Muscle of leg (tissue), 11 donors: ENCODE measurements around the gene GPD2. TPM values are rescaled to one million over a fixed set of nuclear protein-coding genes. Genes with fewer than 3 reads are reported as not detected.
A peak's percentile ranks its signal among the peaks of the same experiment; 100 is the strongest.

ENCODE experiments used
- DNase-seq: peaks from one replicate; pipeline ENCODE4 v3.0.0; 2013
- H3K27ac ChIP-seq: one replicate; pipeline ENCODE4 v1.5.1; 2013; ENCODE audit warnings: mild to moderate bottlenecking, low read length, control low read depth
- H3K27me3 ChIP-seq: one replicate; pipeline ENCODE4 v1.6.1; 2013; ENCODE audit warnings: low read length; ENCODE audit not compliant: control insufficient read depth, insufficient read depth
- H3K36me3 ChIP-seq: one replicate; pipeline ENCODE4 v1.6.1; 2013; ENCODE audit warnings: low read length; ENCODE audit not compliant: control insufficient read depth, insufficient read depth
- H3K4me1 ChIP-seq: one replicate; pipeline ENCODE4 v1.6.1; 2013; ENCODE audit warnings: low read length; ENCODE audit not compliant: control insufficient read depth, insufficient read depth
- H3K4me3 ChIP-seq: one replicate; pipeline ENCODE4 v1.5.1; 2013; ENCODE audit warnings: low read length, control low read depth
- H3K9me3 ChIP-seq: replicated peaks from 2 replicates; pipeline ENCODE4 v1.6.1; 2013; ENCODE audit warnings: low read depth, low read length; ENCODE audit not compliant: control insufficient read depth
- WGBS: methylation state at CpG from one replicate; pipeline ENCODE4 v1.1.5; 2013; ENCODE audit warnings: missing lambda C conversion rate; ENCODE audit not compliant: insufficient coverage; 5-methylcytosine and 5-hydroxymethylcytosine counted together
- polyA plus RNA-seq, 8 donors: library from polyadenylated mRNA; unstranded; fragments of 120-200 nt; gene quantifications; one replicate each; pipeline versions ENCODE4 v1.2.1 to v1.2.3, GENCODE V29; 2013; ENCODE audit warnings: inconsistent platforms in 1 of 8, low replicate concordance in 1 of 8; ENCODE audit not compliant: insufficient read length in 8 of 8, insufficient read depth in 1 of 8
- total RNA-seq: library from RNA; stranded (reverse); fragments of 120-200 nt; gene quantifications from one replicate; pipeline ENCODE4 v1.2.4, GENCODE V29; 2013

GPD2 gene
- total and polyA plus RNA-seq, 9 donors: 8.0 to 20.7 (median 11.2) TPM

DNA sequence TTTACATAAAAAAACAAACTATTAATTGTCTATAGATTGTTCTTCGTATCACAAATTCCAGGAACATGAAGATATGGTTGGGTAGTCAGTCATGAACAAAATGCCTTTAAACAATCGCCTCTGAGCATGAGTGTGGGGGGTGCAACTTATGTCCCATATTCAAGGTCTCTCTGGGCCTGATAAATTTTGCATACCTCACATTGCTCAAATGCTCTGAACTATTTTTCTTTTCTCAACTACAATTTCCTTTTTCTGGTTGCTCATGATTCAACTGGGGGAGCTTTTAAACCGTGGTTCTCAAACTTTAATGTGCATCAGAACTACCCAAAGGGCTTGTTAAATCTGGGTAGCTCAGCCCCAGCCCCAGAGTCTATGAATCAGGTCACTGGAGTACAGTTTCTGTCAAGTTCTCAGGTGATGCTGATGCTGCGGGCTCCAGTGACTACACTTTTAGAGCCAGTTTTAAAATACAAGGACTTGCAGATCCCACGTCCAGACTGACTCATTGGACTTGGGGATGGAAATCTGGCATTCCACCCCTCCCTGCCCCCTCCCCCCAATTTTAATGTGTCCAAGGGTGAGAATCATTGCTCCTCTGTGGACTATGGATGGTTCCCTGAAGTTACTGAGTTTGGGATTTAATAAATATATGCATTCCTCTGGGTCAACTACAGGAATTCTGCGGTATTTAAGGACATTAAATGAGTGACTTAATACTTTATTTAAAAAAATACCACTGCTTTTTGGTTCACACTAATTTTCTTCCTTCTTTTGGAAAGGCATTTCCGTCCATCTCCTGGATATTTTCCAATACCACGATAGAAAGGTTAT lies 1.5 kb upstream of the GPD2 start:
- WGBS: 66% methylated on average over 3 of the region's 8 CpGs
- no peaks in the 10 kb centered on the region for H3K9me3 ChIP-seq
- peak overlapping the region; percentile 97 for H3K27ac ChIP-seq
- H3K36me3 ChIP-seq: no peaks in the 10 kb centered on the region
- peak overlapping the region; percentile 82 for H3K4me3 ChIP-seq
- peaks cover 14% of the 10 kb centered on the region for H3K4me1 ChIP-seq
- no peaks in the 10 kb centered on the region for H3K27me3 ChIP-seq
- DNase-seq: no peak

DNA sequence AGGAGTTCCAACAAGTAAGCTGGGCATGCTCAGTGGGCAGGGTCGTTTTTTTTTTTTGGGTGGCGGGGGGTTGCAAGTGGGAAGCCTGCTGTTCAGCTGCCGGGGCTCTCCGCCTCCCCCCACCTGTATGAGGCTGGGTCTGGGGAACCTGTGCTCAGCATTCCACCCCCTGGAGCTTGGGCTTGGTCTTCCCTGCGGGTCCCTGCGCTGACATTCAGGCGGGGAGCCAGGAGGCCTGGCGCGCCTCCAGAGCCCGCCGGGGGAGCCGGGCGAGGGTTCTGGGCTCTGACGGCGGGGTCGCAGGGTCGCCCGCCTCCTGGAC lies 822 bp upstream of the GPD2 start:
- H3K4me3 ChIP-seq: peak overlapping the region; percentile 82
- H3K9me3 ChIP-seq: no peaks in the 10 kb centered on the region
- H3K27me3 ChIP-seq: no peaks in the 10 kb centered on the region
- 0% methylated on average over 14 of the region's 18 CpGs for WGBS
- H3K4me1 ChIP-seq: peaks cover 14% of the 10 kb centered on the region
- peak overlapping the region; percentile 97 for H3K27ac ChIP-seq
- no peaks in the 10 kb centered on the region for H3K36me3 ChIP-seq
- no peak for DNase-seq

DNA sequence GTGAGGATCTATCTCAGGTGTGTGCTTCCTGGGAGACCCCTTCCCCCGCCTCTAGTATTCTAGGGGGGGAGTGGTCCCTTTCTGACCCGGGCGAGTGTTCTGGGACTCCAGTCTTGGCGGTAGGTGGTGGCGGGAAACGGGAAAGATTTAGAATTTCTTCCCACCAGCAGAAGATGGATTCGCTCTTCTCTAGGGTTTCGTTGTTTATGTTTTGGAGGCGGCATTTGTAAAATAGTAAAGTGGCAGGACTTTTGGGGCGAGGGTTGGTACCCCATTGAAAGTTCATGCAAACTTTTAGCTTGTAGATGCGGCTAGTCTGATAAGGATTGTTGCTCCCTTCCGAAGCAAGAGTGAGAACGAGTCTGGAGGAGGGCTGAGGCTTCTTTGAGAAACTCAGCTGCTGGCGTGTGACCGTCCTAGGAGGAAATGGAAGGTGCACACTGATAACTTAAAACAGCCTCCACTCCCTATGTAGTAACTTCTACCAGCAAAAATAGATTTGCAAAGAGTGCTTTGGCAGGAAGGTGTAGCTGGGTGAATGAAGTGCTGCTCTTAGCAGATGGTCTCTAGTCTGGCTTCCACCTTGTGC lies 412 bp downstream of the GPD2 start:
- peak; percentile 43 for DNase-seq
- peaks cover 14% of the 10 kb centered on the region for H3K4me1 ChIP-seq
- peak overlapping the region; percentile 97 for H3K27ac ChIP-seq
- H3K9me3 ChIP-seq: no peaks in the 10 kb centered on the region
- H3K36me3 ChIP-seq: peaks cover 3% of the 10 kb centered on the region
- H3K27me3 ChIP-seq: no peaks in the 10 kb centered on the region
- 0% methylated on average over 4 of the region's 15 CpGs for WGBS
- peak overlapping the region; percentile 82 for H3K4me3 ChIP-seq

DNA sequence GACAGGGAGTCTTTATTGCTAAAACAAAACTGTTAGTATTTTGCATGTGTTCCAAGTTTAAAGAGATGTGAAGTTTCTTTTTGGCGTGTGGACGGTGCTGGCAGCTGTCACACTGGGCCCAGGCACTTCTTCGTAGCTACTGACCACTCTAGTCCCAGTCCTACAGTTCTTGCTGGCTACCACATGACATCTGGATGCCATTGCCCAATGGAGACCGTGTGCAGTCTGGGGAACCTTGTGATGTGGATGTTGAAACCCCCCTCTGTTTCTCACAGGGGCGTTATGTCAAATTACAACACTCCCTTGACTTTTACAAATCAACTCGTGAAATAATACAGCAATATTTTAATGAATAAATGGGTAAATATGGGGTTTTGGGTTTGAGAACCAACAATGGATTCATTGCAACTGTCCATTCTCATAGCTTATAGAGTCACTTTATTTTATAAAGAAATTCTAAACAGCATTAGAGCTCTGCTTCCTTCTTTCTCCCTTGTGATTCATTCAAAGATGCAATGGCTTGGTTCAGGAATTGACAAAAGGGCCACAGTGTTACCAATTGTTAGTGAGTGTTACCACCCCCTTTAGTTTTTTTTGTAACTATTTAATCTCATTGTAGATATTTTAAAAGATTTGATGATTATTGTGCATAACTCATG lies 1.2 kb downstream of the GPD2 start:
- WGBS: 14% methylated on average over 2 of the region's 6 CpGs
- no peak overlapping the region for H3K4me3 ChIP-seq
- peaks cover 14% of the 10 kb centered on the region for H3K4me1 ChIP-seq
- no peaks in the 10 kb centered on the region for H3K27me3 ChIP-seq
- H3K9me3 ChIP-seq: no peaks in the 10 kb centered on the region
- DNase-seq: peak; percentile 27
- H3K36me3 ChIP-seq: peaks cover 3% of the 10 kb centered on the region
- H3K27ac ChIP-seq: peak overlapping the region; percentile 97

DNA sequence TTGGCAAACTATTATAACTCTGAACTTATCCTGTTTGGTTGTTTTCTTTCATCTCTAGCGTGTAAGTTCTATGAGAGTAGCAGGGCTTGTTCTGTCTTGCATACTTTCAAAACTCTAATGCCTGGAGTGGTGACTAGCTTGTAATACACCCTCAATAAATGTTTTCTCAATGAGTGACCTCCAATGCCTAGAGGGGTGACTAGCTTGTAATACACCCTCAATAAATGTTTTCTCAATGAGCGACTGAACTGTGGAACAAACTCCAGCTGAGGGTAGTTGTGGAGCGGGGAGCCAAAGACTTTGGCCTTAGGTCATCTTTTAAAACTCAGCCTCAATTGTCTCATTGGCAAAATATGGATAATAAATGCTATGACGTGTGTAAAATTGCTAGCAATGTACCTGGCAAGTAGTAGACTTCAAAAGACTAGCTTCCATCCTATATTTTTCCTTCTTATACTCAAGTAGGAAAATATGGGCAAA lies 1.8 kb downstream of the GPD2 start:
- Histone ChIP-seq H3K4me1 (peaks cover 14% of the 10 kb centered on the region), H3K36me3 (peaks cover 3% of the 10 kb centered on the region), H3K27ac (no peak overlapping the region), H3K4me3 (no peak overlapping the region), H3K9me3 (no peaks in the 10 kb centered on the region), H3K27me3 (no peaks in the 10 kb centered on the region)
- no CpG with 5 or more reads among the region's 4 CpGs for WGBS
- no peak for DNase-seq

DNA sequence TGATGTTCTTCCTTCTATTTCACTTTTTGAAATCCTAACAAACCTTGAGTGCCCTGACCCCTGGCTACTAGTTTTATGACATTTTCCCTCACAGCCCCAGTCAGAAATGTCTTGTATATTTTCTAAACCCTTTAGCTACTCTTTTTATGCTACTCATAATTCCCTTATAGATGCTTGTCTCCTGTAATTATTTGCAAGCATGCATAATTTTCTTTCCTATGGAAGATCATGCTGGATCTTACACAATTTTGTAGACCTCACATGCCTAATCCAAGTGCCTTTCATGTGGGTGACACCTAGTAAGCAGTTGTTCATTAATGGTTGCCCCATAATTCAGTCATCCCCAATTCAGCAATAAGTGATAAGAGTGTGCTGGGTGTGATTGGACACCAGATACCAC lies 6.9 kb downstream of the GPD2 start:
- Histone ChIP-seq H3K27ac (no peak overlapping the region), H3K4me3 (no peak overlapping the region), H3K4me1 (no peaks in the 10 kb centered on the region), H3K9me3 (no peaks in the 10 kb centered on the region), H3K27me3 (no peaks in the 10 kb centered on the region), H3K36me3 (peaks cover 3% of the 10 kb centered on the region)
- DNase-seq: no peak

DNA sequence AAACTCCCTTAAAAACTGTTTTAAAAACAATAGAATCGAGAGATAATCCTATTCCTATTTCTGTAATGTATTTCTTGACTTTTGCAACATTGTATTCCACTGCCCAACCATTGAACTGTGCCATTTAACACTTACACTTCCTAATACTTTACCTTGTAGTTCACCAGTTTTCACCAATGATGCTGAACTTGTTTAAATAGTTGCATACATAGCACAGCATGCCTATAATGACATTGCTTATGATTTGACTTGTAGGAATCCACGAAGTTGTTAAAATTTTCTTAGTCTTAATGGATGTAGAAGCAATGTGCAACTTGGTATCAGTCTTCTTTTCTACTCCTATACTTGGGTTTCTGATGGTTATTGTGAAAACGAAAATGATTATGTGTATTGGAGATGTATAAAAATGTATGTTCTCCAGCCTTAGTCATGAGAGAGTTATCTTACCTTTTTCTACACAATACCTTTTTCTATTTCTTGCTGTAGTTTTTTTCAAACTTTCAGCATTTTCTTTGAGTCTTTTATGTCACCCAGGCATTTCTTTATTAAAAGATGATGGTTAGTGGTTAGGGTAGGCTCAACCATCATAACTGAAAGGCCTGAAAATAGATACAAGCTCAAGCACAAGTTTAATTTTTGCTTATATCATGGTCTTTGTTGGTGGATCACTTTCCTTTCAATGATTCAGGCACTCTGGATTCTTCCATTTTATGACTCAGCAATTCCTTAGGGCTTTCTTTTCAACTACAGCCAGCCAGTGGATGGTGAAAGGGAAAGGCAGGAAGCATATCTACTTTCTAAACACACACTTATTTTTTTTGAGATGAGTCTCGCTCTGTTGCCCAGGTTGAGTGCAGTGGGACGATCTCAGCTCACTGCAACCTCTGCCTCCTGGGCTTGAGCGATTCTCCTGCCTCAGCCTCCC lies 9.4 kb downstream of the GPD2 start:
- peak; percentile 23 for DNase-seq
- H3K27ac ChIP-seq: no peak overlapping the region
- 89% methylated on average over 3 of the region's 6 CpGs for WGBS

DNA sequence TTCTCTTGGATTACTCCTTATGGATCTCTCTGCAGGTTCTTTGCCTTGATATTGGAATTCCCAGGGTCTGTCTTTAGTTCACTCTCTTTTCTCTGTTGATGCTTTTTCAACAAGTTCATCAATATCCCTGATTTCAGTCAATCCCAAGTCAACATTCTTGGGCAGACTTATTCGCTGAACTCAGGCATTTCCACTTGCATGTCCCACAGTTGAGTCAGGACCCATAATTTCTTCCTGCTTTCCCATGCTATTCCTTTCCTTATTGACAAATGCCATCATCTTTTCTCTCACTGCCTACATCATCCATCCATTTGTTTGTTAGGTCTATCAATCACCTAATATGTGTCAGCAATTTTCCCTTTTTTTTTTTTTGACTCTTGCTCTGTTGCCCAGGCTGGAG lies 11.6 kb downstream of the GPD2 start:
- no peaks in the 10 kb centered on the region for H3K36me3 ChIP-seq
- DNase-seq: no peak
- no peaks in the 10 kb centered on the region for H3K4me1 ChIP-seq
- peaks cover 2% of the 10 kb centered on the region for H3K9me3 ChIP-seq
- WGBS: 100% methylated on average over 1 of the region's 1 CpG
- H3K4me3 ChIP-seq: no peak overlapping the region
- H3K27ac ChIP-seq: no peak overlapping the region
- no peaks in the 10 kb centered on the region for H3K27me3 ChIP-seq

More for the DNA sequence above, 9.4 kb downstream of the GPD2 start:
- Histone ChIP-seq H3K9me3 (no peaks in the 10 kb centered on the region), H3K36me3 (peaks cover 3% of the 10 kb centered on the region), H3K27me3 (no peaks in the 10 kb centered on the region), H3K4me1 (no peaks in the 10 kb centered on the region), H3K4me3 (no peak overlapping the region)

DNA sequence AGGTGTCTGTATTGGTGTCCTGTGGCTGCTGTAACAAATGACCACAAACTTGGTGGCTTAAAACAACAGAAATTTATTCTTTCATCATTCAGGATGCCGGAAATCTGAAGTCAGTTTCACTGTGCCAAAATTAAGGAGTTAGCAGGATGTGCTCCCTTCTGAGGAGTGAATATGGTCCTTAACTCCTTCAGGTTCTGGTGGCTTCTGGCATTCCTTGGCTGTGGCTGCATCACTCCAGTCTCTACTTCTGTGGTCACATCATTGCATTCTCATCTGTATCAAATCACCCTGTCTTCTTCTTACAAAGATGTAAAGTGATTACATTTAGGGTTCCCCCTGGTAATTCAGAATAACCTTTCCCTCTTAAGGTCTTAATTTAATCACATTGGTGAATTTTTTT lies 12.6 kb downstream of the GPD2 start:
- Histone ChIP-seq H3K9me3 (peaks cover 2% of the 10 kb centered on the region), H3K27ac (no peak overlapping the region), H3K36me3 (no peaks in the 10 kb centered on the region), H3K4me3 (no peak overlapping the region), H3K4me1 (no peaks in the 10 kb centered on the region), H3K27me3 (no peaks in the 10 kb centered on the region)
- no peak for DNase-seq
- WGBS: no CpG with 5 or more reads among the region's 1 CpG

DNA sequence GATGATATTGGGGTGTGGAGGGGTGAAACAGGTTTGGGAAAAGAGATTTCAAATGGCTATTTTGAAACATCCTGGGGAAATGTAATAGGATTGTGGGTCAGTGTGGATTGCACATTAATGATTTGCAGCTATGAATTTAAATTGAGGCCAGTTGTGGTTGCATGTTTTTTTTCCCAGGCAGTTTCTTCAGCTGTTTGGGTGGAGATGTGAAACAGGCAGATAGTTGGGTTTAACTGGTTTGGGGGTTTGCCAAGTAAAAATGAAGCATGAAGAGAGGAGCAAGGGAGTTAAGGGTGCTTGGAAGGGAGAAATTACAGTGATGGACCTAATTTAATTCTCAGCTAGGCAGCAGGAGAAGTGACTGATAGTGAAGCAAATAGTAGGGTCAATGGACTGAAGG lies 16.8 kb downstream of the GPD2 start:
- H3K36me3 ChIP-seq: no peaks in the 10 kb centered on the region
- no peak overlapping the region for H3K4me3 ChIP-seq
- H3K4me1 ChIP-seq: peaks cover 1% of the 10 kb centered on the region
- DNase-seq: no peak
- no peak overlapping the region for H3K27ac ChIP-seq
- H3K9me3 ChIP-seq: peaks cover 2% of the 10 kb centered on the region
- no peaks in the 10 kb centered on the region for H3K27me3 ChIP-seq
